ENCODE measurements around the gene ANKRD9.
"Not testable (repeated sequence)": the region's sequence is repeated elsewhere in the genome, so short reads cannot be mapped to it uniquely, and the experiment has no call there.

The ANKRD9 gene

DNA sequence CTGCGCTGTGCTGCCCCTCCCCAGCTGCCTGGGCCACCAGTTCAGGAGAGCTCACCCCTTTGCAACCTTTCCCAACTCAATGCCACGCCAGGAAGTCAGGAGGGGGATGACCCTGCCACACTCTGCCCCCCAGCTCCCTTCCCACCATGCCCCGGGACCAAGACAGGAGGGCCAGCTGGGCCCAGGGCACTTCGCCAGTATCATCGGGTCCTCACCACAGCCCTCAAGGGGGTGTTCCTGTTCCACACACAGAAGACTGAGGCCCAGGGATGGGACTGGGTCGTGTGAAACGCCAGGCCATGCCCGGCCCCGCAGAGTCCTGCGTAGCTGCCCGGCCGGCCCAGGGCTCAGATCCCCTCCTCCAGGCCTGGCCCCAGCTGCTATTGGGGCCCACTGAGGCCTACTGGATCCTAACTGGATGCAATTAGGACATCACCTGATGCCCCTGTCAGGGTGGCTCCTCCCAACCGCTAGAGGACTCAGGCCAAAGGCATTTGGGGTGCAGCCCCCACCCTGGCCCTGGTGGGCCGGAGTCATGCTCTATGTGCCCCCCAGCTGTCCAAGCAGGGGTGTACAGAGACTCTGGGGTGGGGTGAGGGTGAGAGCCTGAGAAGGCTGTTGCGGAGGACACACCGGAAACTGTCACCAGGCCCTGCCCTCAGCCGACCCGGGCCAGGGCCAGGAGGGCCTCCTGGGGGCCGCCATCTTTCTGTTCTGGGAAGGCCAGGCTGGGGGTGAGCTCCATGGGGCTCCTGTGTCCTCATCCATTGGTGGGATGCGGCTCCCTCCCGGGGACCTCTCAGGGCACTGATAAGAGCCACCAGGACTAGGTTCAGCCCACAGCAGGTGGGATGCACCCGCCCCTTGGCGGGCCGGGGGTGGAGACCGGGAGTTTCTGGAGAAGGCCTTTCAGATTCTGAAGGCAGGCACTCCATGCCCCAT, 29.3 kb upstream of the ANKRD9 start:
- no peak for DNase-seq

DNA sequence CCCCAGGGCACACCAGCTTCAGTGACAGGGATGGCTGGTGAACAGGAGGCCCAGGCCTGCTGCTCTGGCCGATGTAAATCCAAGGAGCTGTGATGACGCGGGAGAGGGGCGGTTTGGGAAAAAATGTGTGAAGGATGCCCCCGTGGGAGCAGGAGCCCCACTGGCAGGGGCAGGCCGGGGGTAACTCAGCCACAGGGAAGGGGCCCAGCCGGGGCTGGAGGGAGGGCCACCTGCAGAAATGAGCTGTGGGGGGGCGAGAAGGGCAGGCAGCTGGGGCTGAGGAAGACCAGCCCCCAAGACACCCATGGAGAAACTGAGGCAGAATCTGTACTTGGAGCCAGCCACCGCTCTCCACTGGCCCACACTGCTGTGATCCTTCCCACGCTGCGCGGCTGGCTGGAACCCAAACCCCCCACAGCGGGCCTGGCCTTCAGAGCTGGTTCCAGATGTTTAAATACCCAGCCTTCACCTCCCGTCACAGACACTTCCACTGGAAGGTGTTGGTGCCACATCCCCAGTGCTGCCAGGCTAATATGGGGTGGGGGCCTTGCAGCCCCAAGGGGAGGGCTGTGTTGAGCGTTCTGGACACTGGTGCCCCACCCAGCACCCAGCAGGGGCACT, 28.5 kb upstream of the ANKRD9 start:
- DNase-seq = no peak

DNA sequence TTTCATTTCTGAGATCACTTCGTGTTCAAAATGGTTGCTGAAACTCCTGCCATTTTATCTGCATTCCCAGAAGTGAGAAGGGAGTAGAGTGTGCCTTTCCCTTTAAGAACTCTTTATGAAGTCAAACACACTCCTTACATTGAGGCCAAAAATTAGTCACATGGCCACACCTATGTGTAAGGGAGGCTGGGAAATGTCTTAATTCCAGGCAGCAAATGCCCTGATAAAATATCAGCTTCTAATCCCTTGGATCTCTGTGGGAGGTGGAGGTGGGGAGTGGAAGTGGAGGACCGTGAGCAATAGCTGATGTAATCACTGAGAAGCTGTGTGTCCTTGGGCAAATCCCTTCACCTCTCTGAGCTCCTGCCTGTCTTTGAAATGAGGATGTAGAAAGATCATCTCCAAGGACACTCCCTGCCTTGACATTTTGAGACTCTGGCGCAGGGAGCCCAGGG, 22.7 kb upstream of the ANKRD9 start:
- no peak for DNase-seq

DNA sequence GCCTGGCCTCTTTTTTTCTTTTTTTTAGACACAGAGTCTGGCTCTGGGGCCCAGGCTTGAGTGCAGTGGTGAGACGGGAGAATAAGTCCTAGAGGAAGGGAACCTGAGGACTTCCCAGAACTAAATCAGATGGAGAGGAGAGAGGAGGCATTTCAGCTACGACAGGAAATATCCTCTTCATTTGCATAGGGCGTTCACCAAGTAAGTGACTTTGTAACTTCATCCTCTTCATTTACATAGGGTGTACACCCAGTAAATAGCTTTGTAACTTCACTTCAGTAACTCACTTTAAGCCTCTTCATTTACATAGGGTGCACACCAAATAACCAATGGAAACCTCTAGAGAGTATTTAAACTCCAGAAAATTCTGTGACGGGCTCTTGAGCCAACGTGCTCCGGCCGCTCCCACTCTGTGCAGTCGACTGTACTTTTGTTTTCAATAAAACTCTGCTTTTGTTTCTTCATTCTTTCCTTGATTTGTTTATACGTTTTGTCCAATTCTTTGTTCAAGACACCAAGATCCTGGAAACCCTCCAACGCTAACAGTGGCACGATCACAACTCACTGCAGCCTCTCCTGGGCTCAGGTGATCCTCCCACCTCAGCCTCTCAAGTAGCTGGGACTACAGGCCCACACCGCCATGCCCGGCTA, 21.4 kb upstream of the ANKRD9 start:
- DNase-seq = no peak

DNA sequence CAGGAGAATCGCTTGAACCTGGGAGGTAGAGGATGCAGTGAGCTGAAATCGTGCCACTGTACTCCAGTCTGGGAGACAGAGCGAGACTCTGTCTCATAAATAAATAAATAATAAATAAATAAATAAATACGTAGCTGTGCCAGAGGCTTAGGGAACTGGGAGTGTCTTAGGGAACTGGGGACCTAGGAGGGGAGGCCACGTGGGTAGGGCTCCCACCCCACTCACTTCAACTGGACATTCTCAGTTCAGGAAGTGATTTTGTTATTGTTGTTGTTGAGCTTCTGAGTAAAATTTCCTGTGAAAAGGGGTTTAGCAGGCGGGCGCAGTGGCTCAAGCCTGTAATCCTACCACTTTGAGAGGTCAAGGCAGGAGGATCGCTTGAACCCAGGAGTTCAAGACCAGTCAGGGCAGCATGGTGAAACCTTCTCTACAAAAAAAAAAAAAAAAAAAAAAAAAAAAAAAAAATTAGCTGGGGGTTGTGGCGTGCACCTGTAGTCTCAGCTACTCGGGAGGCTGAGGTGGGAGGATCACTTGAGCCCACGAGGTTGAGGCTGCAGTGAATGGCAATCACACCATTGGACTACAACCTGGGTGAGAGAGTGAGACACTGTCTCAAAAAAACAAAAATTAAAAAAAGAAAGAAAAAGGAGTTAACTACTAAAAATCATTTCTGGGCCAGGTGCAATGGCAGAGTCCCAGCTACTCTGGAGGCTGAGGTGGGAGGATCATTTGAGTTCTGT, 19.0 kb upstream of the ANKRD9 start:
- no peak for DNase-seq

DNA sequence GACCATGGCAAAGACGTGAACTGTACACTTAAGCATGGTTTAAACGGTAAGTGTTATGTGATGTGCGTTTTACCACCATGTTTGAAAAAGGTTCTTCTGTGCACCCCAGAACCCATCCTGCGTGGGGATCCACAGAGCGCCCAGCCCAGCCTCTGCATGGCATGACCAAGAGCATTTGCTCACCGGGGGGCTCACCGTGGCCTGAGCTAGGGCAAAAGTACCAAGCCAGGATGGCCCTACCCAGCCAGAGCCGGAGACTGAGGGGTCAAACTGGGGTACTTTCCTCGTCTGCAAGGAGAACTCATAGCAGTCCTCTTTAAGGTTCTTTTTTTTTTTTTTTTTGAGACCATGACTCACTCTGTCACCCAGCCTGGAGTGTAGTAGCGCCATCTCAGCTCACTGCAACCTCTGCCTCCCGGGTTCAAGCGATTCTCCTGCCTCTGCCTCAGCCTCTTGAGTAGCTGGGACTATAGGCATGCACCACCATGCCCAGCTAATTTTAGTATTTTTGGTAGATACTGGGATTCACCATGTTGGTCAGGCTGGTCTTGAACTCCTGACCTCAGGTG, 16.4 kb upstream of the ANKRD9 start:
- DNase-seq = no peak

DNA sequence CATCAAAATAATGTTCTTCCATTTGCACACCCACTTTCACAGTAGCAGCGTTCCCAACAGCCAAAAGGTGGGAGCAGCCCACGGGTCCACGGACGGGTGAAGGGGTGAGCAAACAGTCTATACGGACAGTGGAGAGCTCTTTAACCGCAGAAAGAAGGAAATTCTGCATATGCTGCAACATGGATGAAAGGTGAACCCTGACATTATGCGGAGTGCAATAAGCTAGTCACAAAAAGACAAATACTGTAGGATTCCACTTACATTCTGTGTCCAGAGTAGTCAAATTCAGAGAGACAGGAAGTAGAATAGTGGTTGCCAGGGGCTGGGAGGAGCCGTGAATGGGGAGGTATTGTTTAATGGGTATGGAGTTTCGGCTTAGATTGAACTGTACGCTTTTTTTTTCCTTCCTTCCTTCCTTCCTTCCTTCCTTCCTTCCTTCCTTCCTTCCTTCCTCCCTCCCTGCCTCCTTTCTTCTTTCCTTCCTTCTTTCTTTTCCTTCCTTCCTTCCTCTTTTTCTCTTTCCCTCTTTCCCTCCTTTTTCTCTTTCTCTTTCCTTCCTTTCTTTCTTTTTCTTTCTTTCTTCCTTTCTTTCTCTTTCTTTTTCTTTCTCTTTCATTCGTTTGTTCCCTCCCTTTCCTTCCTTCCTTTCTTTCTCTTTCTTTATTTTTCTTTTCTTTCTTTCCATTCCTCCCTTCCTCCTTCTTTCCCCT, 15.8 kb upstream of the ANKRD9 start:
- DNase-seq = peak; percentile 49

DNA sequence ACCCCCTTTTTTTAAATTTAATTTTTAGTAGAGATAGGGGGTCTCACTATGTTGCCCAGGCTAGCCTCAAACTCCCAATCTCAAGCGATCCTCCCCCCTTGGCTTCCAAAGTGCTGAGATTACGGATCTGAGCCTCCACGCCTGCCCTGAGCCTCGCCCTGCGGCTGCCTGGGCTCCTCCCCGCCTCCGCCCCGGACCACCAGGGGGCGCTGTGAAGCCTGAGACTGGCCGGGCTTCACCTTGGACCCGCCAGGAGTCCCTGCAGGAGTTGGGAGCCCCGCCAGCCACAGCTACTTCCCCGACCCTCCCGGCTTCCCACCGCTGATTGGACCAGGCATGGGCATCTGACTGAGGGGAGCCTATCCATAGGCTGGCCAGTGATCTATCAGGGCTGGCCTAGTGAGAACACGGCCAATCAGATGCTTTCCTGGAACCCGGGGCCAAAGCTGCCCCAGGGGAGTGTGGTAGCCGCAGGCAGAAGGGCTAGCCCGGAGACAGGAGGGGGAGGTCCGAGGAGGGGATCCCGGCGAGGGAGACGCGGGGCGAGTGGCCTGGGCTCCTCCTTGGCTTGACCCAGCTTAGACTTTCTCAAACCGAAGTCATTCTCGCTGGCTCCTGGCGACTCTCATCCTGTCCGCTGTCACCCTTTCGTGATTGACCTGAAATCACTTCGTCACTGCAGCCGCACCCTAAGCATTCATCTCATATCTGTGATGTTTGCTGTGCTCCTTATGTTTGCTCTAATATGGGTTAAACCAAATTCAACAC, 15.1 kb upstream of the ANKRD9 start:
- DNase-seq = peak; percentile 99

DNA sequence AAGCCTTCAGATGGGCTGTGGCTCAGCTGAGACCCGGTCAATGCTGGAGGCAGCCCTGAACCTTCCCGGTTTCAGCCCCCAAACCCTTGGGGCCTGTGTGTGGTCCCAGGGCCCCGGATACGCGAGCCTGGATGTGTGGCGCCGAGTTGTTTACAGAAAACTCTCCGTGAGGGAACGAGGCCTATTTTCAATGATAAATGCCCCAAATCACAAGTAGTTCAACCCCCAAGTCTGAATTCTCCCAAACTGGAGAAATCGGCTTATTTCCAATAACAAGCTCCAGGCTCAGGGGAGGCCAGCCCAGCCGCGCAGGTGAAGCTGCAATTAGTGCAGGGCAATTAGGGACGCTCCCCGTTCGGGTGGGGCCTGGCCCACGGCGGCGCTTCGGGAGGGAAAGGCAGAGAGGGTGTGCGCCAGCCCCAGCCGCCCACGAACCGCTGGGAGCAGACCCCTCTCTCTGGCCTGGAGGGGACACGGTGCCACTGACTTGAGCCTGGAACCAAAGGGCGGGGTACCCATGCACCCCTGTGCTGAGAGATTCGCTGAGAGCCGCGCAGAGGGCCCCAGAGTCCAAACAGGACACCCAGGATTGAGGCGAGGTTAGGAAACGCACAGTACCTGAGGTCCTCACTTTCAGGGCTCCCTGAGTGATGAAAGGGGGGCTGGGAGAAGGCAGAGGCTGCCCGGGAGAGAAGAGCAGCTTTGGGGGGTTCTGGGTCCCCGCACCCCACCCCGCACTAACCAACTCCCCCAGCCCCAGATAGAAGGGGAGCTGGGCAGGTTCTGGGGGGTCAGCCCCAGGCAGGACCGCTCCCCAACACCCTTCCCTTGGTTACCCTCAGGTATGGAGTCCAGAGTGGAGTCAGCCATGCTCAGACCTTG, 14.2 kb upstream of the ANKRD9 start:
- no peak for DNase-seq

DNA sequence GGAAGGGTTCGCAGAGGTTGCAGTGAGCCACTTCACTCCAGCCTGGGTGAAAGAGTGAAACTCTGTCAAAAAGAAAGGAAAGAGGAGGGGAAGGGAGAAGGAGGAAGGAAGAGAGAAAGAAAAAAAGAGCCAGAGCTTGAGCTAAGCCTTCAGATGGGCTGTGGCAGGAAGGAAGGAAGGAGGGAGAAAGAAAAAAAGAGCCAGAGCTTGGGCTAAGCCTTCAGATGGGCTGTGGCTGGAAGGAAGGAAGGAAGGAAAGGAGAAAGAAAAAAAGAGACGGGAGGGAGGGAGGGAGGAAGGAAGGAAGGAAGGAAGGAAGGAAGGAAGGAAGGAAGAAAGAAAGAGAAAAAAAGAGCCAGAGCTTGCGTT, 13.6 kb upstream of the ANKRD9 start:
- no peak for DNase-seq

DNA sequence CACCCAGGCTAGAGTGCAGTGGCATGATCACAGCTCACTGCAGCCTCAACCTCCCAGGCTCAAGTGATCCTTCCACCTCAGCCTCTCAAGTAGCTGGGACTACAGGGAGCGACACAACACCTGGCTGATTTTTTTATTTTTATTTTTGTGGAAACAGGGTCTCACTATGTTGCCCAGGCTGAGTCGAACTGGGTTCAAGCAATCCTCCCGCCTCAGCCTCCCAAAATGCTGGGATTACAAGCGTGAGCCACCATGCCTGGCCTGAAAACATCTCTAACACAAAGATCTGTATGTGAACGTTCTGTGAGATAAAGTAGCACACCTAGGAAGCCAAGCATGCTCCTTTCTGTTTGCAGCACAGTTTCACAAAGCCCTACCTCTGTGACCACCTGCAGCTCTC, 10.1 kb upstream of the ANKRD9 start:
- DNase-seq = not testable (repeated sequence)

DNA sequence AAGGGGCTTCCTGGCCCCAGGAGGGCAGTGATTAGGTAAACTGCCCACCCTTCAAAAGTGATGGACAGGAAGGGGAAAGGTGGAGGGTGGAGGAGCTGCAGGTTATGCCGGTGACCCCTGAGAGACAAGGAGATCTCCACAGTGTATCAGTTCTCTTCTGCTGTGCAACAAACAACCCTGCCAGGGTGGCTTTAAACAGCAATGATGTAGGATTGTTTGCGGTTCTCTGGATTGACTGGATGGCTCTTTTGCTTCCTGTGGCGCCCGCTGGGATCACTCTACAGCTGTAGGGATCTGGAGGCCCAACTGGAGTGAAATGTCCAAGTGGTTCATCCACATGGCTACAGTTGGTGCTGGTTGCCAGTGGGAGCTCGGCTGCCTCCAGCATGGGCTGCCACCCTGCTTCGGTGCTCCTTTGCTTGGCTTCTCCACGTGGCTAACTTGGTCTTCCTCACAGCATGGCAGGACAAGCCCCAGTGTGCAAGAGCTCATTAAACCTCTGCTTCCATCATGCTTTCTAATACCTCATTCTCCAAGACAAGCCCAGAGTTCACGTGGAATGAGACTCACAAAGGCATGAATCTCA, 8.6 kb upstream of the ANKRD9 start:
- DNase-seq = no peak

DNA sequence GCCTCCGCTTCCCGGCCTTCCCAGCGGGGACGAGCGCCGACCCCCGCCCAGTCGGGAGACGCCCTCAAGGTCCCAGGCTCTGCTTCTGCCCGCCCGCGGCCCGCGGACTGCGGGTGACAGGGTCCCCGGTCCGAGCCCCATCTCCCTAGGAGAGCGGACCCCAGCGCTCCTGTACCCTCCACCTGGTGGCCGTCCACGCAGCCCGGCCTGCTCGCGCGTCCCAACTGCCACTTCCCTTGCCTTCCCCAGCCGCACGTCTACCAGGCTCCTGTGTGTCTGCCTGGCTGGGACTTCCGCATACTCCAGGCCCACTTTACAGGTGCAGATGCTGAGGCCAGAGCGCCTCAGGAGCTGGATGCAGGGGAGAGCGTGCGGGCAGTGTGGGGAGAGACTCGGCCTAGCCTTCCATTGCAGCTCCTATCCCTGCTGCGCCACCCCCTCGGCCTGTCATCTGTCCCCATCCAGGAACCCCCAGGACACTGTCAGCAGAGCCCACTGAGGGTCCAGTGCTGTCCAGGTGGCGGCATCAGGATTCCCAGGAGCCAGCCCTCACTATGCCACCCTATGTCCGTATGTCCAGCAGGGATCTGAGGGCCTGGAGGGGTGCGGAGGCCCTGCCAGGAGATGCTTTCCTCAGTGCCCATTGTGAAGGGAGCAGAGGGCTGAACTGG, 8.0 kb upstream of the ANKRD9 start:
- DNase-seq = no peak

DNA sequence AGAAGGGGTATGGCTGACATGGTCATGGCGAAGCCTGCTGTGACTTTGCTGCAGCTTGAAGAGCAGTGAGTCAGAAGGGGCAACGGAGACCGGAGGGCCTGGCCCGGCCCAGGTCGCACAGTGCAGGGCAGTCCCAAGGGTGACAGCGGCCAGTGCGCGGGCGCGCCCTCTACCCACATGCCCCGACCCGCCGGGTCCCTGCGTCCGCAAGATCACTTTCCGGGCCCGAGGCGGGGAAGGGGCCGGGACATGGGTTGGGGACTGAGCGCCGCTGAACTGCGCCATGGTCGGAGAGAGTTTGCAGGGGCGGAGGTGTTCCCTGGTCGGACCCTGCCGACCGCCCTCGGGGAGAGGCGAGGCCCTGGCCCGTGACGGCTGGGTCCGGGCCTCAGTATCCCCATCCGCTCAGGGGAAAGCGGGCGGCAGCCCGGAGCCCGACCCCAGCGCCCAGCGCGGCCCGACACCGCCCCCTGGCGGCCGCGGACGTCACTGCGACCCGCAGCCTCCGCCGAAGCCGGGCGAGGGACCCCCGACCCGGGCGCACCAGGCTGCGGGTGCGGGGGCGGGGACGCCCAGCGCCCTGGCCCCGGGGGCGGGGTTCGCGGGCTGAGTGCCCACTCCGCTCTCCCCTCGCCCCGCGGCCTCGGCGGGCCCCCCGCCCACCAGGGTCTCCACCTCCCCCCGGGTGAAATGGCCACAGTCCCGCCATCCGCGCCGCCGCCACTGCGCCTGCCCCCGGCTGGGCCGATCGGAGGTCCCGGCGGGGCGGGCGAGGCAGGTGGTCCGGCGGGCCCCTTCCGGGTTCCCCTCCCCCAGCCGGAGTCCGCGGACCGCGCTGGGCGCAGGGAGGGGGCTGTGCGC, 7.2 kb upstream of the ANKRD9 start:
- DNase-seq = peak; percentile 58

DNA sequence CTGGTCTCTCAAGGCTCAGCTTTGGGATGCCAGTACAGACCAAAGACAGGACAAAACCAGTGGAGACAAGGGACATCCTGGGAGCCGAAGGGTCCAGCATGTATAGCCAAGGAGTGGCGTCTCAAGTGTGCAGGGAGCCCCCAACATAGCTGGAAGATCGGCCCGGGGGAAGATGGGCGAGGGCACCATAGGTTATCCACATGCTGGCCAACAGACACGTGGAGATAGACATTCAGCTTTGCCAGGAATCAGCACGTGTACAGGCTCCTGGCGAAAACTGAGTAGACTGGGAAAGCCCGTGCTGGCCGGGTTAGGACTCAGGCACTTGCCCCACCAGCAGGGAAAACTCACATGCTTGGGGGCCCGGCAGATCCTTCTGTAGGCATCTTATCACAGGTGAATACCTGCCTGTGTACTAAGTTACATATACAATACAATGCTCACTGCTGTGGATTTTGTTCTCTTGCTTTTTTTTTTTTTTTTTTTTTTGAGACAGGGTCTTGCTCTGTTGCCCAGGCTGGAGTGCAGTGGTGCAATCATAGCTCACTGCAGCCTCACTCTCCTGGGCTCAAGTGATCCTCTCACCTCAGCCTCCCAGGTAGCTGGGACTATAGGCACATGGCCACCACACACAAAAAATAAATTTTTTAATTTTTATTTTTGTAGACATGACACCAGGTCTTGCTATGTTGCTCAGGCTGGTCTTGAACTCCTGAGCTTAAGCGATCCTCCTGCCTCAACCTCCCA, 5.6 kb upstream of the ANKRD9 start:
- DNase-seq = no peak

DNA sequence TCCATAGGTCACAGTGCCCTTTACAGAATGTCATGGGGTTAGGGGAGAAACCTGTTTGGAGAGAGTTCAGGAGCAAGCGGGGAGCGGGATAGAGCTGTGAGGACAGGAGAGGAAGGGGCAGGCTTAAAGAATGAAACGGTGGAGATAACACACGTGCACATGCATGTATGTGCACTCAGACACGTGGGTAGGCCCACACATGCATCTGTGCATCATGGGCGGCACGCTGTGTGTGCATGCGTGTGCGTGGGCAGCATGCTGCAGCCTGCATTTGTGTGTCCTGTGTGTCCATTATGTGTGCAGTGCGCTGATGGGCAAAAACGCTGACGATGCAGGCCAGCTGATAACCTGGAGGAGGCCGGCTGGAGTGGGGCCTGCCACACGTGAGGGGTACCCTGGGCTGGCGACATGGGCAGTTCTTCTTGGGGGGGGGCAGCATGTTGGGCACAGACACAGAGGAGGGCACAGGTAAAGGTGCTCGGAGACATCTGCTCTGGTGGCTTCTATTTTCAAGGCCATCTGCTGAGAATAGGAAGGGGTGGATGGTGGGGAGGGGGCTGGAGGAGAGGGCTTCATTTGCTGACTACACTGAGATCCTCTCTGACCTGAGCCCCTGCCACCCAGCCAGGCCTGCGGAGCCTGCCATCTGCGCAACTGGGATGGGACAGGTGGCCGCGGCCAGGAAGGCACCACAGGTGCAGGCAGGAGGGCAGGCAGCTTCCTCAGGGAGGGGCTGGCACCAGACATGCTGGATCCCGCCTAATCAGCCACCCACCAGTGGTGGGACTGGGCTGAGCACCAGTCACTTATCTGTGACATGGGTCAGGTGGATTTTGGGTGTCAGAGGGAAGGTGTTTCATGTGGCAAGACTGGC, 4.6 kb upstream of the ANKRD9 start:
- no peak for DNase-seq
